WTC11 (cell line): Measurements from ENCODE around the gene BRSK1. TPM values are rescaled to one million over a fixed set of nuclear protein-coding genes. Genes with fewer than 3 reads are reported as not detected.

ENCODE experiments used
- ATAC-seq: fragments of 200-7000 bp; cut with Tn5 transposase; 2 replicates; pipeline ENCODE4 v1.10.0; 2021; ENCODE audit warnings: mild to moderate bottlenecking, moderate library complexity
- CTCF ChIA-PET: fragments of 300-600 bp; sonication (Branson Sonifier 250); formaldehyde crosslinking; loops from one replicate; lab custom pipeline; 2021; ENCODE audit warnings: antibody characterized with exemption; lab: Charles Lee
- POLR2A ChIA-PET: fragments of 350-600 bp; sonication (Branson Sonifier 250); formaldehyde crosslinking; loops from one replicate; lab custom pipeline; 2021; ENCODE audit warnings: antibody characterized with exemption; lab: Charles Lee
- DNase-seq: peaks from one replicate; pipeline ENCODE4 v3.0.0; 2021; ENCODE audit warnings: low spot score
- H3K27ac Mint-ChIP-seq: 2 replicates; pipeline ENCODE4 v1.8.0; 2021; ENCODE audit warnings: mixed read lengths
- H3K27me3 Mint-ChIP-seq: 2 replicates; pipeline ENCODE4 v1.8.0; 2021; ENCODE audit warnings: low read depth, mild to moderate bottlenecking, moderate library complexity, mixed read lengths
- H3K36me3 Mint-ChIP-seq: 2 replicates; pipeline ENCODE4 v1.8.0; 2021; ENCODE audit warnings: mixed read lengths
- H3K4me1 Mint-ChIP-seq: 2 replicates; pipeline ENCODE4 v1.8.0; 2022; ENCODE audit warnings: mixed read lengths
- H3K4me3 Mint-ChIP-seq: 2 replicates; pipeline ENCODE4 v1.8.0; 2021; ENCODE audit warnings: mild to moderate bottlenecking, moderate library complexity, mixed read lengths
- H3K9me3 Mint-ChIP-seq: 2 replicates; pipeline ENCODE4 v1.8.0; 2021; ENCODE audit warnings: mixed read lengths
- ARID4B ChIP-seq: sonication (generic); formaldehyde crosslinking; IDR thresholded peaks from 2 replicates; pipeline ENCODE4 v1.8.0; 2023; ENCODE audit warnings: missing genetic modification reagents, mild to moderate bottlenecking, borderline replicate concordance
- ATF2 ChIP-seq: sonication (generic); formaldehyde crosslinking; IDR thresholded peaks from 2 replicates; pipeline ENCODE4 v1.8.1; 2022; ENCODE audit warnings: low read depth, missing genetic modification reagents, borderline replicate concordance
- ATF6 ChIP-seq: sonication (generic); formaldehyde crosslinking; IDR thresholded peaks from 2 replicates; pipeline ENCODE4 v1.8.1; 2023; ENCODE audit warnings: mild to moderate bottlenecking, missing genetic modification reagents
- E2F1 ChIP-seq: sonication (generic); formaldehyde crosslinking; IDR thresholded peaks from 2 replicates; pipeline ENCODE4 v1.8.0; 2022; ENCODE audit warnings: mild to moderate bottlenecking, missing genetic modification reagents
- EMX1 ChIP-seq: fragments of 250-450 bp; sonication (Bioruptor Pico); IDR thresholded peaks from 2 replicates; pipeline ENCODE4 v1.8.0; 2021; ENCODE audit warnings: mild to moderate bottlenecking
- IRF2 ChIP-seq: sonication (generic); formaldehyde crosslinking; IDR thresholded peaks from 2 replicates; pipeline ENCODE4 v1.8.0; 2022; ENCODE audit warnings: low read depth, missing genetic modification reagents, borderline replicate concordance
- JAZF1 ChIP-seq: fragments of 250-450 bp; sonication (Bioruptor Pico); IDR thresholded peaks from 2 replicates; pipeline ENCODE4 v1.9.0; 2021; ENCODE audit warnings: moderate library complexity, mild to moderate bottlenecking, inconsistent platforms
- NFATC4 ChIP-seq: fragments of 250-450 bp; sonication (Bioruptor Pico); IDR thresholded peaks from 2 replicates; pipeline ENCODE4 v1.9.0; 2021; ENCODE audit warnings: mild to moderate bottlenecking
- NR2C2 ChIP-seq: sonication (generic); formaldehyde crosslinking; IDR thresholded peaks from 2 replicates; pipeline ENCODE4 v1.8.0; 2022; ENCODE audit warnings: mild to moderate bottlenecking, missing genetic modification reagents
- OVOL2 ChIP-seq: fragments of 250-450 bp; sonication (Bioruptor Pico); IDR thresholded peaks from 2 replicates; pipeline ENCODE4 v1.9.0; 2021; ENCODE audit warnings: mild to moderate bottlenecking, borderline replicate concordance
- PRRX2 ChIP-seq: fragments of 250-450 bp; sonication (Bioruptor Pico); IDR thresholded peaks from 2 replicates; pipeline ENCODE4 v1.8.0; 2021; ENCODE audit warnings: mild to moderate bottlenecking
- RELA ChIP-seq: sonication (generic); formaldehyde crosslinking; IDR thresholded peaks from 2 replicates; pipeline ENCODE4 v1.8.1; 2022; ENCODE audit warnings: missing genetic modification reagents, mild to moderate bottlenecking, borderline replicate concordance
- TEAD1 ChIP-seq: sonication (generic); formaldehyde crosslinking; IDR thresholded peaks from 2 replicates; pipeline ENCODE4 v1.8.0; 2022; ENCODE audit warnings: mild to moderate bottlenecking, missing genetic modification reagents
- USF1 ChIP-seq: sonication (generic); formaldehyde crosslinking; IDR thresholded peaks from 2 replicates; pipeline ENCODE4 v1.8.0; 2022; ENCODE audit warnings: mild to moderate bottlenecking, missing genetic modification reagents
- ZNF138 ChIP-seq: sonication (generic); formaldehyde crosslinking; conservative IDR thresholded peaks from 2 replicates; pipeline ENCODE4 v1.8.1; 2022; ENCODE audit warnings: mild to moderate bottlenecking, moderate library complexity, missing genetic modification reagents
- ZNF396 ChIP-seq: fragments of 250-450 bp; sonication (Bioruptor Pico); IDR thresholded peaks from 2 replicates; pipeline ENCODE4 v1.8.0; 2021; ENCODE audit warnings: mild to moderate bottlenecking, moderate library complexity, borderline replicate concordance
- ZNF416 ChIP-seq: fragments of 250-450 bp; sonication (Bioruptor Pico); IDR thresholded peaks from 2 replicates; pipeline ENCODE4 v1.9.0; 2021; ENCODE audit warnings: mild to moderate bottlenecking, inconsistent platforms
- ZNF423 ChIP-seq: fragments of 250-450 bp; sonication (Bioruptor Pico); IDR thresholded peaks from 2 replicates; pipeline ENCODE4 v2.1.2; 2022; ENCODE audit warnings: mild to moderate bottlenecking, moderate library complexity
- total RNA-seq: library from RNA; stranded (reverse); gene quantifications from 3 replicates; pipeline ENCODE4 v1.2.3, GENCODE V29; 2021
- TF ChIP-seq, protein P1 (sequence below): sonication (generic); formaldehyde crosslinking; conservative IDR thresholded peaks from 2 replicates; pipeline ENCODE4 v1.8.1; 2022; ENCODE audit warnings: mild to moderate bottlenecking, missing genetic modification reagents
- TF ChIP-seq, protein P2 (sequence below): fragments of 250-450 bp; sonication (Bioruptor Pico); IDR thresholded peaks from 2 replicates; pipeline ENCODE4 v1.9.0; 2021; ENCODE audit warnings: mild to moderate bottlenecking

The BRSK1 gene
- total RNA-seq, 1 experiment from 2014 or later, result 52.4 TPM

DNA sequence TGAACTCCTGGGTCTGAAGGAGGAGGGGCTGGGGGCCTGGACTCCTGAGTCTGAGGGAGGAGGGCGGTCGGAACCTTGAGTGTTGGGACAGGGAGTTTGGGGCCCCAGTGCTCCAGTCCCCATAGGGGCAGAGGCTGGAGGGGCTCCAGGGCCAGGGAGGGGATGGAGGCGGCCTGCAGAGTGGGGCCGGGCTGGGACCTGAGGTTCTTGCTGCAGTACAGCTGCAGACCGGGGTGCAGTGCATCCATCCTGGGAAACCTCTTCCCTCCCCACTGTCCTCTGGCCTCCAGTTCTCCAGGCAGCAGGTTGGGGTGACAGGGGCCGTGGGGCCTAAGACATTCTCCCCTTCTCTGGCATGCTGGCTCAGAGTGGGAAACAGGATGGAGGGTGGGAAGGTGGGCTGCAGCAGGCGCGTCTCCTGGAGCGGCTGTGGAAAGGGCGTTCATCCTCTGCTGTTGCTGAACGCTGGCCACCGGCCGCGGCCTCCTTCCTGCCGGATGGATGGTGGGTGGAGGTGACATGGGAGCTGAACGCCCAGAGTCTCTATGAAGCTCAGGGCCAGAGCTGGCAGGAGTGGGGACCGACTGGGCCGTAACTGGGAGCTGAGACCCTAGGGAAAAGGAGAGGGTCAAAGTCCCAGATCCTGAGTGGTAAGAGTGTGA, 1.6 kb downstream of the BRSK1 start:
- TF ChIP-seq OVOL2 (CRISPR knock-in tag), result no peak
- no peak for TF ChIP-seq TEAD1 (CRISPR knock-in tag)
- no peak for TF ChIP-seq EMX1
- no peak for TF ChIP-seq ZNF423 (CRISPR knock-in tag)
- no peak for TF ChIP-seq ZNF138 (CRISPR knock-in tag)
- no peak for TF ChIP-seq IRF2 (CRISPR knock-in tag)
- TF ChIP-seq PRRX2 (CRISPR knock-in tag), result no peak
- TF ChIP-seq JAZF1, result no peak
- TF ChIP-seq NFATC4 (CRISPR knock-in tag), result no peak
- TF ChIP-seq ZNF416, result no peak
- no peak for TF ChIP-seq ZNF396 (CRISPR knock-in tag)
- TF ChIP-seq ATF6 (CRISPR knock-in tag), result no peak
- Mint-ChIP-seq H3K36me3 (peaks cover 14% of the 10 kb centered on the region), H3K4me3 (peak overlapping the region; percentile 69), H3K9me3 (no peaks in the 10 kb centered on the region), H3K27me3 (no peaks in the 10 kb centered on the region), H3K27ac (peak overlapping the region; percentile 78), H3K4me1 (peaks cover 20% of the 10 kb centered on the region)
- ChIA-PET POLR2A (interaction anchor here (1.1 kb wide), 1 partner anchor 26 kb away, joined by 3 read pairs; the partner anchor contains the start of gene PPP6R1), CTCF (interaction anchor here (0.6 kb wide), 1 partner anchor 339 kb away, joined by 3 read pairs; the partner anchor contains the start of gene ZNF784)
- ATAC-seq, result no peak
- DNase-seq, result no peak

- Mint-ChIP-seq H3K36me3 (peaks cover 29% of the 10 kb centered on the region), H3K27ac (no peak overlapping the region), H3K9me3 (no peaks in the 10 kb centered on the region), H3K27me3 (no peaks in the 10 kb centered on the region), H3K4me1 (peaks cover 9% of the 10 kb centered on the region), H3K4me3 (no peak overlapping the region)
- TF ChIP-seq, protein P1, sequence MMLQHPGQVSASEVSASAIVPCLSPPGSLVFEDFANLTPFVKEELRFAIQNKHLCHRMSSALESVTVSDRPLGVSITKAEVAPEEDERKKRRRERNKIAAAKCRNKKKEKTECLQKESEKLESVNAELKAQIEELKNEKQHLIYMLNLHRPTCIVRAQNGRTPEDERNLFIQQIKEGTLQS (CRISPR knock-in tag), result no peak
- TF ChIP-seq ARID4B (CRISPR knock-in tag), result no peak
- no peak for TF ChIP-seq NR2C2
- TF ChIP-seq RELA (CRISPR knock-in tag), result no peak
- no peak for TF ChIP-seq NFATC4 (CRISPR knock-in tag)
- no peak for TF ChIP-seq USF1
- TF ChIP-seq, protein P2, sequence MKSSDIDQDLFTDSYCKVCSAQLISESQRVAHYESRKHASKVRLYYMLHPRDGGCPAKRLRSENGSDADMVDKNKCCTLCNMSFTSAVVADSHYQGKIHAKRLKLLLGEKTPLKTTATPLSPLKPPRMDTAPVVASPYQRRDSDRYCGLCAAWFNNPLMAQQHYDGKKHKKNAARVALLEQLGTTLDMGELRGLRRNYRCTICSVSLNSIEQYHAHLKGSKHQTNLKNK (CRISPR knock-in tag), result no peak
- no peak for TF ChIP-seq E2F1 (CRISPR knock-in tag)
- TF ChIP-seq ATF2 (CRISPR knock-in tag), result no peak
- no peak for DNase-seq
- ChIA-PET CTCF (interaction anchor here (0.7 kb wide), 1 partner anchor 131 kb away, joined by 3 read pairs; no protein-coding TSS in a partner anchor), POLR2A (interaction anchor here (0.5 kb wide), 1 partner anchor 366 kb away, joined by 4 read pairs; no protein-coding TSS in a partner anchor)
- ATAC-seq, result no peak
Observed at GRCh38 chr19:55287361-55288079, 3.7 kb downstream of the BRSK1 start.
